MM.1S (cell line): Measurements from ENCODE around the gene ADAMTS7.
A peak's percentile ranks its signal among the peaks of the same experiment; 100 is the strongest.
"Not testable (repeated sequence)": the region's sequence is repeated elsewhere in the genome, so short reads cannot be mapped to it uniquely, and the experiment has no call there.

Experiments
- DNase-seq: peaks from one replicate; pipeline ENCODE4 v3.0.0-alpha.2; 2015
- H2AFZ ChIP-seq: fragments of 300-600 bp; sonication (generic); 2 replicates; pipeline ENCODE4 v1.6.0; 2016; ENCODE audit warnings: antibody characterized with exemption, low read length
- H3F3A ChIP-seq: fragments of 300-600 bp; sonication (generic); 2 replicates; pipeline ENCODE4 v1.6.1; 2016; ENCODE audit warnings: mild to moderate bottlenecking, antibody characterized with exemption, low read length, moderate library complexity, mixed read lengths; ENCODE audit not compliant: insufficient read depth
- H3K27ac ChIP-seq: fragments of 300-600 bp; sonication (generic); 2 replicates; pipeline ENCODE4 v1.5.1; 2016; ENCODE audit warnings: mild to moderate bottlenecking, low read length
- H3K27me3 ChIP-seq: fragments of 300-600 bp; sonication (generic); replicated peaks from 2 replicates; pipeline ENCODE4 v1.6.0; 2016; ENCODE audit warnings: low read length; ENCODE audit not compliant: insufficient read depth
- H3K36me3 ChIP-seq: fragments of 300-600 bp; sonication (generic); replicated peaks from 2 replicates; pipeline ENCODE4 v1.6.1; 2016; ENCODE audit warnings: mild to moderate bottlenecking, low read length, mixed read lengths; ENCODE audit not compliant: insufficient read depth
- H3K4me1 ChIP-seq: fragments of 300-600 bp; sonication (generic); 2 replicates; pipeline ENCODE4 v1.6.1; 2016; ENCODE audit warnings: low read length, mixed read lengths
- H3K4me2 ChIP-seq: fragments of 300-600 bp; sonication (generic); 2 replicates; pipeline ENCODE4 v1.6.0; 2016; ENCODE audit warnings: low read depth, low read length
- H3K4me3 ChIP-seq: fragments of 300-600 bp; sonication (generic); 2 replicates; pipeline ENCODE4 v1.5.1; 2016; ENCODE audit warnings: low read length, mixed read lengths
- H3K79me2 ChIP-seq: fragments of 300-600 bp; sonication (generic); 2 replicates; pipeline ENCODE4 v1.6.1; 2016; ENCODE audit warnings: mixed run types, low read length, mixed read lengths
- H3K9ac ChIP-seq: fragments of 300-600 bp; sonication (generic); 2 replicates; pipeline ENCODE4 v1.6.1; 2016; ENCODE audit warnings: low read length, mixed read lengths
- H3K9me2 ChIP-seq: fragments of 300-600 bp; sonication (generic); replicated peaks from 2 replicates; pipeline ENCODE4 v1.6.1; 2016; ENCODE audit warnings: mild to moderate bottlenecking, low read length, mixed read lengths; ENCODE audit not compliant: insufficient read depth
- H3K9me3 ChIP-seq: fragments of 300-600 bp; sonication (generic); replicated peaks from 2 replicates; pipeline ENCODE4 v1.6.1; 2016; ENCODE audit warnings: mild to moderate bottlenecking, low read length, mixed read lengths; ENCODE audit not compliant: insufficient read depth
- H4K20me1 ChIP-seq: fragments of 300-600 bp; sonication (generic); 2 replicates; pipeline ENCODE4 v1.6.1; 2016; ENCODE audit warnings: mild to moderate bottlenecking, low read length, moderate library complexity, mixed read lengths; ENCODE audit not compliant: insufficient read depth
- CTCF ChIP-seq: fragments of 300-600 bp; sonication (generic); IDR thresholded peaks from 2 replicates; pipeline ENCODE4 v1.5.1; 2016; ENCODE audit warnings: antibody characterized with exemption, low read length, mixed read lengths
- EZH2 ChIP-seq: fragments of 300-600 bp; sonication (generic); optimal IDR thresholded peaks from 2 replicates; pipeline ENCODE3; 2017; ENCODE audit warnings: low read depth, mild to moderate bottlenecking, antibody characterized with exemption, low read length, mixed read lengths
- EZH2phosphoT487 ChIP-seq: fragments of 300-600 bp; sonication (generic); IDR thresholded peaks from 2 replicates; pipeline ENCODE4 v1.6.1; 2018; ENCODE audit warnings: antibody characterized with exemption, low read length

The ADAMTS7 gene

GRCh38 chr15:78763796-78764241 is 47.4 kb downstream of the ADAMTS7 start:
- Histone ChIP-seq H3K9ac (no peak overlapping the region), H3K36me3 (no peaks in the 10 kb centered on the region), H3K27me3 (0 out of 2 replicates have a peak, but pooled peaks cover 4% of the 10 kb centered on the region), H3K79me2 (no peaks in the 10 kb centered on the region), H2AFZ (no peak overlapping the region), H3K27ac (no peak overlapping the region), H3K4me3 (no peak overlapping the region), H3K9me2 (no peaks in the 10 kb centered on the region), H3K4me2 (no peak overlapping the region), H4K20me1 (no peaks in the 10 kb centered on the region), H3F3A (no peaks in the 10 kb centered on the region), H3K9me3 (no peaks in the 10 kb centered on the region), H3K4me1 (no peaks in the 10 kb centered on the region)
- TF ChIP-seq CTCF: no peak
- TF ChIP-seq EZH2phosphoT487: no peak
- TF ChIP-seq EZH2: no peak
- no peak for DNase-seq

- Histone ChIP-seq H3K36me3 (no peaks in the 10 kb centered on the region), H3K27me3 (no peaks in the 10 kb centered on the region), H3K9me3 (no peaks in the 10 kb centered on the region), H3K9me2 (no peaks in the 10 kb centered on the region), H3K4me3 (no peak overlapping the region), H3K27ac (no peak overlapping the region), H3K9ac (no peak overlapping the region), H3K79me2 (no peaks in the 10 kb centered on the region), H3K4me2 (no peak overlapping the region), H4K20me1 (no peaks in the 10 kb centered on the region), H2AFZ (no peak overlapping the region), H3F3A (no peaks in the 10 kb centered on the region), H3K4me1 (no peaks in the 10 kb centered on the region)
- DNase-seq: no peak
- TF ChIP-seq CTCF: no peak
- TF ChIP-seq EZH2: no peak
- no peak for TF ChIP-seq EZH2phosphoT487
These were observed 48.1 kb downstream of the ADAMTS7 start for GRCh38 chr15:78762985-78763795.

GRCh38 chr15:78762386-78762961 is 48.8 kb downstream of the ADAMTS7 start:
- H3K79me2 ChIP-seq, H3K4me1 ChIP-seq, H4K20me1 ChIP-seq, H3K4me2 ChIP-seq, H3K36me3 ChIP-seq, H3K27ac ChIP-seq, H3K4me3 ChIP-seq, H3K9me3 ChIP-seq, H2AFZ ChIP-seq, H3F3A ChIP-seq, H3K27me3 ChIP-seq, DNase-seq, H3K9ac ChIP-seq, H3K9me2 ChIP-seq: not testable (repeated sequence)

GRCh38 chr15:78761891-78762385 is 49.3 kb downstream of the ADAMTS7 start:
- no peak for TF ChIP-seq CTCF
- no peak for TF ChIP-seq EZH2
- no peak for TF ChIP-seq EZH2phosphoT487
- H3K36me3 ChIP-seq: no peaks in the 10 kb centered on the region
- no peak overlapping the region for H3K9ac ChIP-seq
- H3K4me2 ChIP-seq: no peak overlapping the region
- H3K27ac ChIP-seq: no peak overlapping the region
- H3K27me3 ChIP-seq: no peaks in the 10 kb centered on the region
- no peaks in the 10 kb centered on the region for H3K79me2 ChIP-seq
- no peaks in the 10 kb centered on the region for H3F3A ChIP-seq
- H3K9me2 ChIP-seq: no peaks in the 10 kb centered on the region
- no peak overlapping the region for H3K4me3 ChIP-seq
- no peak for DNase-seq
- no peak overlapping the region for H2AFZ ChIP-seq
- no peaks in the 10 kb centered on the region for H4K20me1 ChIP-seq
- no peaks in the 10 kb centered on the region for H3K4me1 ChIP-seq
- no peaks in the 10 kb centered on the region for H3K9me3 ChIP-seq

GRCh38 chr15:78761475-78761874 is 49.8 kb downstream of the ADAMTS7 start:
- not testable (repeated sequence) for H3F3A ChIP-seq, H3K27ac ChIP-seq, H3K9ac ChIP-seq, H3K9me2 ChIP-seq, H3K27me3 ChIP-seq, H3K36me3 ChIP-seq, H3K79me2 ChIP-seq, H3K4me3 ChIP-seq, H3K4me2 ChIP-seq, H3K4me1 ChIP-seq, H4K20me1 ChIP-seq, H2AFZ ChIP-seq, H3K9me3 ChIP-seq
- peak; percentile 22 for DNase-seq
